ENCODE data around the gene INHBB. TPM values are rescaled to one million over a fixed set of nuclear protein-coding genes. Genes with fewer than 3 reads are reported as not detected.

The INHBB gene
- polyA plus RNA-seq, 3 donors: 0.08 TPM; not detected in 2

GRCh38 chr2:120373424-120373823 lies 27.5 kb downstream of the INHBB start:
- intact Hi-C loops (cut with micrococcal nuclease): no loop called here
- H2AFZ ChIP-seq (ENCODE audit: insufficient read depth, low read depth, low read length, poor library complexity, severe bottlenecking): no peak overlapping the region
- H3K9me3 ChIP-seq (replicated peaks in 1 of 2; ENCODE audit: control insufficient read depth in 1 of 2, insufficient read depth in 1 of 2, low read length in 2 of 2): no peaks in the 10 kb centered on the region
- H3K4me3 Mint-ChIP-seq: no peak overlapping the region
- peaks cover 0 to 2% (median 0%) of the 10 kb centered on the region in 7 donors for H3K9me3 Mint-ChIP-seq
- H3K36me3 ChIP-seq (replicated peaks in 1 of 2; ENCODE audit: control insufficient read depth in 1 of 2, insufficient read depth in 2 of 2, low read length in 2 of 2): no peaks in the 10 kb centered on the region
- no peak overlapping the region for H3K4me2 ChIP-seq (replicated peaks; ENCODE audit: extremely low read depth, low read length, poor library complexity, severe bottlenecking)
- WGBS (ENCODE audit: insufficient coverage): 83% methylated on average over 5 of the region's 10 CpGs
- DNase-seq: no peak
- H3K9ac ChIP-seq (ENCODE audit: insufficient read depth, low read length, poor library complexity, severe bottlenecking): no peak overlapping the region
- no peak overlapping the region for H3K27ac Mint-ChIP-seq
- no peak overlapping the region for H3K27ac ChIP-seq (ENCODE audit: low read depth in 1 of 2, low read length in 2 of 2)
- no peaks in the 10 kb centered on the region for H3K79me2 ChIP-seq (ENCODE audit: insufficient read depth, low read length)
- no peaks in the 10 kb centered on the region for H3K4me1 ChIP-seq (ENCODE audit: control insufficient read depth in 1 of 2, insufficient read depth in 2 of 2, low read length in 2 of 2)
- TF ChIP-seq CTCF (IDR thresholded peaks at IDR 0.05): no peak
- no peaks in the 10 kb centered on the region for H3K4me1 Mint-ChIP-seq
- peaks cover 0 to 10% (median 3%) of the 10 kb centered on the region in 3 donors for H3K27me3 Mint-ChIP-seq (ENCODE audit: low read depth in 3 of 3)
- H3K4me3 ChIP-seq (replicated peaks in 1 of 3; ENCODE audit: low read depth in 2 of 3, low read length in 3 of 3): no peak overlapping the region
- H3K36me3 Mint-ChIP-seq: no peaks in the 10 kb centered on the region
- H4K20me1 ChIP-seq (ENCODE audit: insufficient read depth, low read length): no peaks in the 10 kb centered on the region
- no peaks in the 10 kb centered on the region for H3K27me3 ChIP-seq (ENCODE audit: control insufficient read depth in 2 of 2, insufficient read depth in 2 of 2, low read length in 2 of 2)

- H3K9me3 Mint-ChIP-seq: peaks cover 0 to 2% (median 0%) of the 10 kb centered on the region in 7 donors
- TF ChIP-seq CTCF (IDR thresholded peaks at IDR 0.05): no peak
- no peaks in the 10 kb centered on the region for H3K79me2 ChIP-seq (ENCODE audit: insufficient read depth, low read length)
- peaks cover 0 to 9% (median 3%) of the 10 kb centered on the region in 3 donors for H3K27me3 Mint-ChIP-seq (ENCODE audit: low read depth in 3 of 3)
- H3K4me1 ChIP-seq (ENCODE audit: control insufficient read depth in 1 of 2, insufficient read depth in 2 of 2, low read length in 2 of 2): no peaks in the 10 kb centered on the region
- no peak overlapping the region for H3K27ac Mint-ChIP-seq
- no peaks in the 10 kb centered on the region for H3K9me3 ChIP-seq (replicated peaks in 1 of 2; ENCODE audit: control insufficient read depth in 1 of 2, insufficient read depth in 1 of 2, low read length in 2 of 2)
- no peaks in the 10 kb centered on the region for H3K36me3 Mint-ChIP-seq
- H4K20me1 ChIP-seq (ENCODE audit: insufficient read depth, low read length): no peaks in the 10 kb centered on the region
- intact Hi-C loops (cut with micrococcal nuclease): no loop called here
- H3K4me3 Mint-ChIP-seq: no peak overlapping the region
- DNase-seq: no peak
- no peak overlapping the region for H3K27ac ChIP-seq (ENCODE audit: low read depth in 1 of 2, low read length in 2 of 2)
- no peaks in the 10 kb centered on the region for H3K36me3 ChIP-seq (replicated peaks in 1 of 2; ENCODE audit: control insufficient read depth in 1 of 2, insufficient read depth in 2 of 2, low read length in 2 of 2)
- H3K4me3 ChIP-seq (replicated peaks in 1 of 3; ENCODE audit: low read depth in 2 of 3, low read length in 3 of 3): no peak overlapping the region
- H3K4me2 ChIP-seq (replicated peaks; ENCODE audit: extremely low read depth, low read length, poor library complexity, severe bottlenecking): no peak overlapping the region
- H3K9ac ChIP-seq (ENCODE audit: insufficient read depth, low read length, poor library complexity, severe bottlenecking): no peak overlapping the region
- no peaks in the 10 kb centered on the region for H3K4me1 Mint-ChIP-seq
- H3K27me3 ChIP-seq (ENCODE audit: control insufficient read depth in 2 of 2, insufficient read depth in 2 of 2, low read length in 2 of 2): no peaks in the 10 kb centered on the region
- H2AFZ ChIP-seq (ENCODE audit: insufficient read depth, low read depth, low read length, poor library complexity, severe bottlenecking): no peak overlapping the region
- 85% methylated on average over 5 of the region's 5 CpGs for WGBS (ENCODE audit: insufficient coverage)
Observed at GRCh38 chr2:120374821-120375220, 28.9 kb downstream of the INHBB start.

All from CD14-positive monocyte (primary cell).